GM12878 (cell line): ENCODE results near the gene FHIP1B. TPM values are rescaled to one million over a fixed set of nuclear protein-coding genes. Genes with fewer than 3 reads are reported as not detected.

ENCODE experiments used
- ATAC-seq: fragments of 200-7000 bp; cut with Tn5 transposase; 3 replicates; pipeline ENCODE4 v1.9.1; 2020; ENCODE audit warnings: mild to moderate bottlenecking, moderate library complexity
- BruUV-seq: library from RNA; stranded (reverse); fragments of 400-500 nt; replicated peaks from 2 replicates; lab custom pipeline; 2021; lab: Mats Ljungman, UMichigan
- CTCF ChIA-PET: fragments of 300-600 bp; sonication (Branson Sonifier 250); formaldehyde crosslinking; extraction: SDS; loops from one replicate; lab custom pipeline; 2021; ENCODE audit warnings: inconsistent platforms; lab: Yijun Ruan, JAX
- POLR2A ChIA-PET: fragments of 350-600 bp; formaldehyde crosslinking; extraction: SDS; loops from one replicate; lab custom pipeline; 2021; ENCODE audit warnings: inconsistent platforms; lab: Charles Lee
- RAD21 ChIA-PET: fragments of 300-600 bp; sonication (Branson Sonifier 250); formaldehyde crosslinking; loops from one replicate; lab custom pipeline; 2023; ENCODE audit warnings: antibody characterized with exemption; ENCODE audit not compliant: unreplicated experiment; lab: Charles Lee
- SMC1A ChIA-PET: fragments of 300-600 bp; sonication (Branson Sonifier 250); formaldehyde crosslinking; loops from one replicate; lab custom pipeline; 2023; ENCODE audit not compliant: unreplicated experiment, uncharacterized antibody; lab: Charles Lee
- DNase-seq: peaks from one replicate; pipeline ENCODE4 v3.0.0-alpha.2; 2011; ENCODE audit warnings: low read depth, low spot score
- FAIRE-seq: peaks from 3 replicates; lab custom pipeline; 2011; peaks lifted over from hg19 to GRCh38; lab: Jason Lieb, UNC
- H2AFZ ChIP-seq: 2 replicates; pipeline ENCODE4 v1.6.0; 2011; ENCODE audit warnings: low read depth, low read length, control low read depth; ENCODE audit not compliant: control insufficient read depth
- H3K27ac ChIP-seq: 2 replicates; pipeline ENCODE4 v1.5.1; 2011; ENCODE audit warnings: control low read depth; ENCODE audit not compliant: control insufficient read depth, insufficient read depth
- H3K27me3 ChIP-seq, 2 experiments: replicated peaks in 1 of 2; 2 replicates each; pipeline versions ENCODE4 v1.6.0 to v1.6.1; 2011; ENCODE audit warnings: low read length in 1 of 2; ENCODE audit not compliant: control insufficient read depth in 2 of 2, insufficient read depth in 2 of 2
- H3K36me3 ChIP-seq, 2 experiments: 2 replicates each; pipeline ENCODE4 v1.5.1; 2011; ENCODE audit warnings: low read length in 1 of 2; ENCODE audit not compliant: control insufficient read depth in 2 of 2, insufficient read depth in 2 of 2
- H3K4me1 ChIP-seq: 2 replicates; pipeline ENCODE4 v1.6.1; 2011; ENCODE audit warnings: mild to moderate bottlenecking, low read length, moderate library complexity, mixed read lengths; ENCODE audit not compliant: control insufficient read depth, insufficient read depth
- H3K4me2 ChIP-seq: 2 replicates; pipeline ENCODE4 v1.6.0; 2011; ENCODE audit warnings: control low read depth; ENCODE audit not compliant: control insufficient read depth, insufficient read depth
- H3K4me3 ChIP-seq: fragments of 200-600 bp; sonication (generic); 2 replicates; pipeline ENCODE4 v1.5.1; 2016
- H3K79me2 ChIP-seq: 2 replicates; pipeline ENCODE4 v1.6.0; 2011; ENCODE audit warnings: low read length; ENCODE audit not compliant: control insufficient read depth, insufficient read depth
- H3K9ac ChIP-seq: 2 replicates; pipeline ENCODE4 v1.8.0; 2011; ENCODE audit warnings: low read length, control low read depth, mixed read lengths; ENCODE audit not compliant: control insufficient read depth, insufficient read depth
- H3K9me3 ChIP-seq: replicated peaks from 3 replicates; pipeline ENCODE4 v1.5.1; 2011; ENCODE audit warnings: mild to moderate bottlenecking, low read length; ENCODE audit not compliant: control insufficient read depth, insufficient read depth
- H4K20me1 ChIP-seq: 2 replicates; pipeline ENCODE4 v1.6.0; 2011; ENCODE audit not compliant: control insufficient read depth, insufficient read depth
- BCLAF1 ChIP-seq: fragments of 450-650 bp; IDR thresholded peaks from 2 replicates; pipeline ENCODE4 v1.6.1; 2017; ENCODE audit warnings: antibody characterized with exemption, mild to moderate bottlenecking, moderate library complexity
- CBFB ChIP-seq: IDR thresholded peaks from 2 replicates; pipeline ENCODE4 v1.6.1; 2016; ENCODE audit warnings: antibody characterized with exemption, low read depth
- CEBPB ChIP-seq, 2 experiments: fragments of 150-350 bp in 1 of 2; IDR thresholded peaks; 2 replicates each; pipeline ENCODE4 v1.6.1; 2012 to 2014; ENCODE audit warnings: low read depth in 2 of 2, low read length in 2 of 2, borderline replicate concordance in 1 of 2, inconsistent platforms in 1 of 2
- EED ChIP-seq: sonication (generic); IDR thresholded peaks from 2 replicates; pipeline ENCODE4 v1.6.1; 2016; ENCODE audit warnings: antibody characterized with exemption, low read depth
- IRF4 ChIP-seq: IDR thresholded peaks from 2 replicates; pipeline ENCODE4 v1.6.1; 2011; ENCODE audit warnings: low read depth, low read length
- MTA3 ChIP-seq: IDR thresholded peaks from 2 replicates; pipeline ENCODE4 v1.6.1; 2012; ENCODE audit warnings: low read length, inconsistent platforms, borderline replicate concordance
- MXI1 ChIP-seq: fragments of 150-350 bp; IDR thresholded peaks from 2 replicates; pipeline ENCODE4 v1.6.1; 2011; ENCODE audit warnings: low read depth, mild to moderate bottlenecking, inconsistent platforms, low read length, improper control_type of control experiment
- NFYB ChIP-seq: IDR thresholded peaks from 2 replicates; pipeline ENCODE4 v1.6.1; 2011; ENCODE audit warnings: low read depth, mild to moderate bottlenecking, low read length, improper control_type of control experiment, moderate library complexity; ENCODE audit not compliant: insufficient read depth
- PBX3 ChIP-seq: IDR thresholded peaks from 2 replicates; pipeline ENCODE4 v1.6.1; 2011; ENCODE audit warnings: mild to moderate bottlenecking, low read depth, low read length, moderate library complexity; ENCODE audit not compliant: insufficient replicate concordance
- RAD21 ChIP-seq: IDR thresholded peaks from 2 replicates; pipeline ENCODE4 v1.6.1; 2011; ENCODE audit warnings: mild to moderate bottlenecking, low read depth, low read length, moderate library complexity; ENCODE audit not compliant: insufficient read depth
- SMC3 ChIP-seq: IDR thresholded peaks from 2 replicates; pipeline ENCODE4 v1.6.1; 2011; ENCODE audit warnings: low read length, improper control_type of control experiment, borderline replicate concordance
- YY1 ChIP-seq: IDR thresholded peaks from 2 replicates; pipeline ENCODE4 v1.6.1; 2011; ENCODE audit warnings: low read depth, mild to moderate bottlenecking, low read length
- WGBS: methylation state at CpG from one replicate; pipeline ENCODE4 v1.1.6; 2016; ENCODE audit warnings: low lambda C conversion rate; ENCODE audit not compliant: insufficient replicate concordance, insufficient coverage; ENCODE audit errors: missing lambda C conversion rate; 5-methylcytosine and 5-hydroxymethylcytosine counted together
- in situ Hi-C: fragments of 300-500 bp; cut with MboI; formaldehyde crosslinking; loops from 9 replicates; pipeline ENCODE4 v1.14.3; 2018; ENCODE audit warnings: mixed read lengths
- intact Hi-C: fragments of 100-400 bp; cut with micrococcal nuclease; formaldehyde crosslinking; loops from one replicate; pipeline ENCODE4 v1.14.2; 2022; ENCODE audit not compliant: unreplicated experiment
- polyA plus RNA-seq, 11 experiments: library from polyadenylated mRNA; depleted of rRNA in 4 of 11; unstranded in 6 of 11; stranded (reverse) in 5 of 11; fragments of >200 nt; fragmentation: Nextera tagmentation in 4 of 11; fragmentation: Illumina TruSeq in 1 of 11; extraction: Ambion mirVana in 4 of 11; extraction: Trizol in 1 of 11; gene quantifications; 1 replicate in 1 of 11; 2 replicates in 10 of 11; pipeline versions ENCODE4 v1.2.1 to v1.2.3, GENCODE V29; 2011 to 2016; ENCODE audit warnings: inconsistent platforms in 2 of 11, missing spikeins in 2 of 11, low read depth in 1 of 11
- total RNA-seq, 4 experiments: library from RNA; depleted of rRNA in 3 of 4; stranded (reverse); fragments of >200 nt in 3 of 4; fragmentation: Illumina TruSeq in 1 of 4; extraction: Trizol in 1 of 4; gene quantifications; 2 replicates each; pipeline versions ENCODE4 v1.2.1 to v1.2.3, GENCODE V29; 2013 to 2021
- TF ChIP-seq, protein P1 (sequence below), 3 experiments: IDR thresholded peaks in 2 of 3; conservative IDR thresholded peaks in 1 of 3; 2 replicates each; pipeline ENCODE4 v1.5.1; 2011; ENCODE audit warnings: low read depth in 3 of 3, low read length in 3 of 3, mild to moderate bottlenecking in 3 of 3, control low read depth in 2 of 3, moderate library complexity in 2 of 3, inconsistent platforms in 1 of 3, mixed read lengths in 1 of 3; ENCODE audit not compliant: control insufficient read depth in 2 of 3, insufficient read depth in 1 of 3; ENCODE audit errors: extremely low read depth in 1 of 3

Gene FHIP1B
- total and polyA plus RNA-seq, 10 of the 15 experiments (the other 5 are each of a cell fraction or from before 2014, with no cell fraction given): 0.90 to 28.1 (median 11.1) TPM

GRCh38 chr11:6251120-6251733 lies 16.8 kb upstream of the FHIP1B start:
- intact Hi-C loops (loop anchor here (1.0 kb wide), 2 partner anchors 65 to 102 kb away; no protein-coding TSS in a partner anchor), in situ Hi-C loops (no loop called here)
- WGBS: 26% methylated on average over 6 of the region's 6 CpGs
- Histone ChIP-seq H3K79me2 (no peaks in the 10 kb centered on the region), H2AFZ (no peak overlapping the region), H3K4me2 (no peak overlapping the region), H4K20me1 (no peaks in the 10 kb centered on the region), H3K4me3 (no peak overlapping the region), H3K27ac (no peak overlapping the region), H3K27me3 (0 out of 4 replicates have a peak, but pooled peaks cover 0 to 3% of the 10 kb centered on the region in 2 experiments), H3K9me3 (no peaks in the 10 kb centered on the region), H3K36me3 (no peaks in the 10 kb centered on the region), H3K4me1 (no peaks in the 10 kb centered on the region), H3K9ac (no peak overlapping the region)
- FAIRE-seq (peak; percentile 76), ATAC-seq (peak; percentile 91), DNase-seq (no peak)
- POLR2A ChIA-PET: no interaction called here
- CTCF ChIA-PET: interaction anchor here (0.7 to 5.0 kb wide), 27 partner anchors 8 to 424 kb away, joined by 3 to 61 read pairs (median 5); partner anchors contain the start of genes CAVIN3, CNGA4 and FHIP1B
- TF ChIP-seq IRF4: no peak
- TF ChIP-seq YY1: 0 out of 2 replicates have a peak, but pooled peaks have one; percentile 13
- TF ChIP-seq MXI1: no peak
- TF ChIP-seq SMC3: peak; percentile 71
- peak; percentile 56 for TF ChIP-seq RAD21
- 0 out of 2 replicates have a peak, but pooled peaks have one; percentile 26 for TF ChIP-seq EED
- TF ChIP-seq PBX3: no peak
- TF ChIP-seq BCLAF1: no peak
- TF ChIP-seq CEBPB (IDR thresholded peaks at IDR 0.05; ENCODE audit: borderline replicate concordance in 1 of 2, low read depth in 2 of 2, low read length in 2 of 2): no peak
- TF ChIP-seq NFYB: no peak
- no peak for TF ChIP-seq MTA3
- TF ChIP-seq, protein P1, sequence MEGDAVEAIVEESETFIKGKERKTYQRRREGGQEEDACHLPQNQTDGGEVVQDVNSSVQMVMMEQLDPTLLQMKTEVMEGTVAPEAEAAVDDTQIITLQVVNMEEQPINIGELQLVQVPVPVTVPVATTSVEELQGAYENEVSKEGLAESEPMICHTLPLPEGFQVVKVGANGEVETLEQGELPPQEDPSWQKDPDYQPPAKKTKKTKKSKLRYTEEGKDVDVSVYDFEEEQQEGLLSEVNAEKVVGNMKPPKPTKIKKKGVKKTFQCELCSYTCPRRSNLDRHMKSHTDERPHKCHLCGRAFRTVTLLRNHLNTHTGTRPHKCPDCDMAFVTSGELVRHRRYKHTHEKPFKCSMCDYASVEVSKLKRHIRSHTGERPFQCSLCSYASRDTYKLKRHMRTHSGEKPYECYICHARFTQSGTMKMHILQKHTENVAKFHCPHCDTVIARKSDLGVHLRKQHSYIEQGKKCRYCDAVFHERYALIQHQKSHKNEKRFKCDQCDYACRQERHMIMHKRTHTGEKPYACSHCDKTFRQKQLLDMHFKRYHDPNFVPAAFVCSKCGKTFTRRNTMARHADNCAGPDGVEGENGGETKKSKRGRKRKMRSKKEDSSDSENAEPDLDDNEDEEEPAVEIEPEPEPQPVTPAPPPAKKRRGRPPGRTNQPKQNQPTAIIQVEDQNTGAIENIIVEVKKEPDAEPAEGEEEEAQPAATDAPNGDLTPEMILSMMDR (IDR thresholded peaks at IDR 0.05 in 2 of 3, conservative IDR thresholded peaks at IDR 0.05 in 1 of 3; ENCODE audit: control insufficient read depth in 2 of 3, extremely low read depth in 1 of 3, insufficient read depth in 1 of 3, low read depth in 3 of 3, low read length in 3 of 3): peak; percentile 68 to 86 (median 75)
- TF ChIP-seq CBFB: no peak
- SMC1A ChIA-PET: interaction anchor here (0.6 to 4.2 kb wide), 14 partner anchors 14 to 1241 kb away, joined by 3 to 26 read pairs (median 4); partner anchors contain the start of gene C11orf42
- RAD21 ChIA-PET: interaction anchor here (0.7 to 4.7 kb wide), 4 partner anchors 17 to 127 kb away, joined by 3 to 34 read pairs (median 8); no protein-coding TSS in a partner anchor
- no TSS peak for BruUV-seq
